Measurements from ENCODE around the gene ZNF516. TPM values are rescaled to one million over a fixed set of nuclear protein-coding genes. Genes with fewer than 3 reads are reported as not detected.
A peak's percentile ranks its signal among the peaks of the same experiment; 100 is the strongest.

The ZNF516 gene
- total RNA-seq, 6 donors from 2014 or later, result 21.9 to 44.3 (median 36.5) TPM

- ATAC-seq (ENCODE audit: low FRiP score in 2 of 2), result no peak
- H3K27ac ChIP-seq, result no peak overlapping the region
- whole genome bisulfite sequencing, 2 donors, result 88 to 89% methylated on average over 12 to 15 of the region's 18 CpGs
- H3K27me3 ChIP-seq, result no peaks in the 10 kb centered on the region
- H3K4me3 ChIP-seq, result no peak overlapping the region
- H3K4me1 ChIP-seq, result peaks cover 9 to 28% (median 13%) of the 10 kb centered on the region in 4 donors
- no peaks in the 10 kb centered on the region for H3K9me3 ChIP-seq
- TF ChIP-seq EP300 (IDR thresholded peaks at IDR 0.05) (no peak), CTCF (IDR thresholded peaks at IDR 0.05) (no peak), POLR2AphosphoS5 (IDR thresholded peaks at IDR 0.05) (no peak), POLR2A (IDR thresholded peaks at IDR 0.05) (no peak)
- peaks cover 20 to 27% (median 25%) of the 10 kb centered on the region in 4 donors for H3K36me3 ChIP-seq
- DNase-seq, result no peak
These were observed 51.3 kb downstream of the ZNF516 start for GRCh38 chr18:76443519-76444445.

GRCh38 chr18:76442413-76443171, 52.5 kb downstream of the ZNF516 start:
- no peak overlapping the region for H3K27ac ChIP-seq
- peaks cover 20 to 27% (median 26%) of the 10 kb centered on the region in 4 donors for H3K36me3 ChIP-seq
- H3K4me1 ChIP-seq, result peaks cover 5 to 16% (median 6%) of the 10 kb centered on the region in 4 donors
- no peaks in the 10 kb centered on the region for H3K27me3 ChIP-seq
- no peaks in the 10 kb centered on the region for H3K9me3 ChIP-seq
- peak in 1 of 2 donors; percentile 81 for DNase-seq
- TF ChIP-seq CTCF (IDR thresholded peaks at IDR 0.05) (no peak), EP300 (IDR thresholded peaks at IDR 0.05) (no peak), POLR2A (IDR thresholded peaks at IDR 0.05) (no peak), POLR2AphosphoS5 (IDR thresholded peaks at IDR 0.05) (no peak)
- no peak overlapping the region for H3K4me3 ChIP-seq
- no peak for ATAC-seq (ENCODE audit: low FRiP score in 2 of 2)
- 95 to 97% methylated on average over 25 to 65 of the region's 66 CpGs for WGBS, 2 donors

- Histone ChIP-seq H3K9me3 (no peaks in the 10 kb centered on the region), H3K27me3 (no peaks in the 10 kb centered on the region), H3K4me3 (no peak overlapping the region), H3K4me1 (peaks cover 5 to 15% (median 6%) of the 10 kb centered on the region in 4 donors), H3K36me3 (peaks cover 20 to 31% (median 26%) of the 10 kb centered on the region in 4 donors), H3K27ac (no peak overlapping the region)
- TF ChIP-seq POLR2A (IDR thresholded peaks at IDR 0.05) (no peak), POLR2AphosphoS5 (IDR thresholded peaks at IDR 0.05) (no peak), CTCF (IDR thresholded peaks at IDR 0.05) (no peak), EP300 (IDR thresholded peaks at IDR 0.05) (no peak)
- no peak for ATAC-seq (ENCODE audit: low FRiP score in 2 of 2)
- 97% methylated on average over 28 to 64 of the region's 65 CpGs for WGBS, 2 donors
- no peak for DNase-seq
These were observed 53.2 kb downstream of the ZNF516 start for GRCh38 chr18:76441668-76442412.

GRCh38 chr18:76441002-76441667, 53.9 kb downstream of the ZNF516 start:
- WGBS, 2 donors, result 97% methylated on average over 34 to 38 of the region's 54 CpGs

More at GRCh38 chr18:76441002-76441667, 53.9 kb downstream of the ZNF516 start:
- H3K4me1 ChIP-seq, result peaks cover under 1 to 9% (median 6%) of the 10 kb centered on the region in 4 donors
- H3K27me3 ChIP-seq, result no peaks in the 10 kb centered on the region
- TF ChIP-seq POLR2AphosphoS5 (IDR thresholded peaks at IDR 0.05) (no peak), CTCF (IDR thresholded peaks at IDR 0.05) (no peak), POLR2A (IDR thresholded peaks at IDR 0.05) (no peak), EP300 (IDR thresholded peaks at IDR 0.05) (no peak)
- DNase-seq (peak in 1 of 2 donors; percentile 84), ATAC-seq (ENCODE audit: low FRiP score in 2 of 2) (no peak)
- no peaks in the 10 kb centered on the region for H3K9me3 ChIP-seq
- peaks cover 20 to 31% (median 26%) of the 10 kb centered on the region in 4 donors for H3K36me3 ChIP-seq
- no peak overlapping the region for H3K27ac ChIP-seq
- H3K4me3 ChIP-seq, result no peak overlapping the region
